ENCODE data around the gene UQCC2. TPM values are rescaled to one million over a fixed set of nuclear protein-coding genes. Genes with fewer than 3 reads are reported as not detected.

UQCC2 gene
- total RNA-seq, 1 experiment from 2014 or later: 48.9 TPM

- no peaks in the 10 kb centered on the region for H3K4me1 ChIP-seq (ENCODE audit: low read length)
- H3K4me2 ChIP-seq (ENCODE audit: low read depth, low read length, poor library complexity, severe bottlenecking): no peak overlapping the region
- 0 out of 2 replicates have a peak, but pooled peaks cover 3% of the 10 kb centered on the region for H4K20me1 ChIP-seq (ENCODE audit: insufficient read depth, low read depth, low read length)
- H3K79me2 ChIP-seq (ENCODE audit: low read length): no peaks in the 10 kb centered on the region
- no peak overlapping the region for H2AFZ ChIP-seq (ENCODE audit: low read length)
- H3K36me3 ChIP-seq (ENCODE audit: insufficient read depth, low read length): no peaks in the 10 kb centered on the region
- no peak for DNase-seq
- H3K9me2 ChIP-seq (replicated peaks; ENCODE audit: insufficient read depth, low read length): no peaks in the 10 kb centered on the region
- no peaks in the 10 kb centered on the region for H3K27me3 ChIP-seq (ENCODE audit: low read length)
- no peak overlapping the region for H3K27ac ChIP-seq (ENCODE audit: low read length)
- H3K4me3 ChIP-seq (ENCODE audit: low read length): no peak overlapping the region
- no peaks in the 10 kb centered on the region for H3K9me3 ChIP-seq (ENCODE audit: low read length)
- no peak overlapping the region for H3K9ac ChIP-seq (ENCODE audit: low read length)
Measured at GRCh38 chr6:33686225-33686924, 25.1 kb downstream of the UQCC2 start.

GRCh38 chr6:33685411-33686224 is 25.9 kb downstream of the UQCC2 start:
- Histone ChIP-seq H3K4me2 (ENCODE audit: low read depth, low read length, poor library complexity, severe bottlenecking) (no peak overlapping the region), H4K20me1 (ENCODE audit: insufficient read depth, low read depth, low read length) (0 out of 2 replicates have a peak, but pooled peaks cover 3% of the 10 kb centered on the region), H3K36me3 (ENCODE audit: insufficient read depth, low read length) (no peaks in the 10 kb centered on the region), H3K4me3 (ENCODE audit: low read length) (no peak overlapping the region), H3K27ac (ENCODE audit: low read length) (no peak overlapping the region), H3K9me3 (ENCODE audit: low read length) (no peaks in the 10 kb centered on the region), H3K9me2 (replicated peaks; ENCODE audit: insufficient read depth, low read length) (no peaks in the 10 kb centered on the region), H2AFZ (ENCODE audit: low read length) (no peak overlapping the region), H3K9ac (ENCODE audit: low read length) (no peak overlapping the region), H3K4me1 (ENCODE audit: low read length) (no peaks in the 10 kb centered on the region), H3K79me2 (ENCODE audit: low read length) (no peaks in the 10 kb centered on the region), H3K27me3 (ENCODE audit: low read length) (no peaks in the 10 kb centered on the region)
- no peak for DNase-seq

GRCh38 chr6:33684983-33685382 is 26.5 kb downstream of the UQCC2 start:
- Histone ChIP-seq H3K4me3 (ENCODE audit: low read length) (no peak overlapping the region), H3K4me2 (ENCODE audit: low read depth, low read length, poor library complexity, severe bottlenecking) (no peak overlapping the region), H4K20me1 (ENCODE audit: insufficient read depth, low read depth, low read length) (0 out of 2 replicates have a peak, but pooled peaks cover 3% of the 10 kb centered on the region), H3K79me2 (ENCODE audit: low read length) (no peaks in the 10 kb centered on the region), H3K9me3 (ENCODE audit: low read length) (no peaks in the 10 kb centered on the region), H3K4me1 (ENCODE audit: low read length) (no peaks in the 10 kb centered on the region), H3K36me3 (ENCODE audit: insufficient read depth, low read length) (no peaks in the 10 kb centered on the region), H3K9ac (ENCODE audit: low read length) (no peak overlapping the region), H3K27ac (ENCODE audit: low read length) (no peak overlapping the region), H3K27me3 (ENCODE audit: low read length) (no peaks in the 10 kb centered on the region), H2AFZ (ENCODE audit: low read length) (no peak overlapping the region), H3K9me2 (replicated peaks; ENCODE audit: insufficient read depth, low read length) (no peaks in the 10 kb centered on the region)
- no peak for DNase-seq

GRCh38 chr6:33684428-33684896 is 27.0 kb downstream of the UQCC2 start:
- Histone ChIP-seq H3K4me2 (ENCODE audit: low read depth, low read length, poor library complexity, severe bottlenecking) (no peak overlapping the region), H3K79me2 (ENCODE audit: low read length) (no peaks in the 10 kb centered on the region), H4K20me1 (ENCODE audit: insufficient read depth, low read depth, low read length) (no peaks in the 10 kb centered on the region), H2AFZ (ENCODE audit: low read length) (no peak overlapping the region), H3K27me3 (ENCODE audit: low read length) (no peaks in the 10 kb centered on the region), H3K27ac (ENCODE audit: low read length) (no peak overlapping the region), H3K4me1 (ENCODE audit: low read length) (no peaks in the 10 kb centered on the region), H3K36me3 (ENCODE audit: insufficient read depth, low read length) (no peaks in the 10 kb centered on the region), H3K4me3 (ENCODE audit: low read length) (no peak overlapping the region), H3K9ac (ENCODE audit: low read length) (no peak overlapping the region), H3K9me3 (ENCODE audit: low read length) (no peaks in the 10 kb centered on the region), H3K9me2 (replicated peaks; ENCODE audit: insufficient read depth, low read length) (no peaks in the 10 kb centered on the region)
- DNase-seq: no peak

- Histone ChIP-seq H3K9me2 (replicated peaks; ENCODE audit: insufficient read depth, low read length) (no peaks in the 10 kb centered on the region), H3K4me2 (ENCODE audit: low read depth, low read length, poor library complexity, severe bottlenecking) (no peak overlapping the region), H3K4me1 (ENCODE audit: low read length) (no peaks in the 10 kb centered on the region), H3K9me3 (ENCODE audit: low read length) (no peaks in the 10 kb centered on the region), H3K79me2 (ENCODE audit: low read length) (no peaks in the 10 kb centered on the region), H3K4me3 (ENCODE audit: low read length) (no peak overlapping the region), H3K27me3 (ENCODE audit: low read length) (no peaks in the 10 kb centered on the region), H2AFZ (ENCODE audit: low read length) (no peak overlapping the region), H3K9ac (ENCODE audit: low read length) (no peak overlapping the region), H3K36me3 (ENCODE audit: insufficient read depth, low read length) (no peaks in the 10 kb centered on the region), H3K27ac (ENCODE audit: low read length) (no peak overlapping the region), H4K20me1 (ENCODE audit: insufficient read depth, low read depth, low read length) (no peaks in the 10 kb centered on the region)
- DNase-seq: no peak
Measured at GRCh38 chr6:33683576-33684427, 27.7 kb downstream of the UQCC2 start.

- Histone ChIP-seq H3K27me3 (ENCODE audit: low read length) (no peaks in the 10 kb centered on the region), H3K4me2 (ENCODE audit: low read depth, low read length, poor library complexity, severe bottlenecking) (no peak overlapping the region), H3K4me1 (ENCODE audit: low read length) (no peaks in the 10 kb centered on the region), H3K9me2 (replicated peaks; ENCODE audit: insufficient read depth, low read length) (no peaks in the 10 kb centered on the region), H4K20me1 (ENCODE audit: insufficient read depth, low read depth, low read length) (no peaks in the 10 kb centered on the region), H3K9me3 (ENCODE audit: low read length) (no peaks in the 10 kb centered on the region), H3K27ac (ENCODE audit: low read length) (no peak overlapping the region), H2AFZ (ENCODE audit: low read length) (no peak overlapping the region), H3K4me3 (ENCODE audit: low read length) (no peak overlapping the region), H3K36me3 (ENCODE audit: insufficient read depth, low read length) (no peaks in the 10 kb centered on the region), H3K79me2 (ENCODE audit: low read length) (no peaks in the 10 kb centered on the region), H3K9ac (ENCODE audit: low read length) (no peak overlapping the region)
- no peak for DNase-seq
Measured at GRCh38 chr6:33683051-33683571, 28.4 kb downstream of the UQCC2 start.

GRCh38 chr6:33682341-33682740 is 29.2 kb downstream of the UQCC2 start:
- Histone ChIP-seq H3K4me1 (ENCODE audit: low read length) (no peaks in the 10 kb centered on the region), H3K9ac (ENCODE audit: low read length) (no peak overlapping the region), H3K9me3 (ENCODE audit: low read length) (no peaks in the 10 kb centered on the region), H3K36me3 (ENCODE audit: insufficient read depth, low read length) (no peaks in the 10 kb centered on the region), H3K27me3 (ENCODE audit: low read length) (no peaks in the 10 kb centered on the region), H3K4me2 (ENCODE audit: low read depth, low read length, poor library complexity, severe bottlenecking) (no peak overlapping the region), H3K4me3 (ENCODE audit: low read length) (no peak overlapping the region), H4K20me1 (ENCODE audit: insufficient read depth, low read depth, low read length) (no peaks in the 10 kb centered on the region), H3K9me2 (replicated peaks; ENCODE audit: insufficient read depth, low read length) (no peaks in the 10 kb centered on the region), H2AFZ (ENCODE audit: low read length) (no peak overlapping the region), H3K27ac (ENCODE audit: low read length) (no peak overlapping the region), H3K79me2 (ENCODE audit: low read length) (no peaks in the 10 kb centered on the region)
- no peak for DNase-seq

All from Karpas-422 (cell line).